CD4-positive, alpha-beta T cell treated with Interleukin-2 at 100 ng/mL for 4 hours (primary cell): Measurements from ENCODE around the gene ATXN7L3.

Experiments
- DNase-seq: peaks from one replicate; pipeline ENCODE4 v3.0.0-alpha.2; 2020; ENCODE audit warnings: low spot score

The ATXN7L3 gene

GRCh38 chr17:44218344-44219107 lies 18.8 kb upstream of the ATXN7L3 start:
- peak; percentile 89 for DNase-seq

GRCh38 chr17:44217738-44218343 lies 18.2 kb upstream of the ATXN7L3 start:
- no peak for DNase-seq

- no peak for DNase-seq
Observed at GRCh38 chr17:44216694-44217093, 17.0 kb upstream of the ATXN7L3 start.

- peak; percentile 38 for DNase-seq
Observed at GRCh38 chr17:44216173-44216572, 16.5 kb upstream of the ATXN7L3 start.

GRCh38 chr17:44214896-44215295 lies 15.2 kb upstream of the ATXN7L3 start:
- DNase-seq, result no peak

GRCh38 chr17:44214230-44214494 lies 14.5 kb upstream of the ATXN7L3 start:
- DNase-seq, result no peak

- no peak for DNase-seq
Observed at GRCh38 chr17:44213403-44214229, 13.9 kb upstream of the ATXN7L3 start.

- DNase-seq, result no peak
Observed at GRCh38 chr17:44212507-44213402, 13.1 kb upstream of the ATXN7L3 start.

GRCh38 chr17:44211281-44212265 lies 11.9 kb upstream of the ATXN7L3 start:
- no peak for DNase-seq

GRCh38 chr17:44210342-44211192 lies 10.9 kb upstream of the ATXN7L3 start:
- peak; percentile 92 for DNase-seq

- peak; percentile 42 for DNase-seq
Observed at GRCh38 chr17:44209786-44210341, 10.2 kb upstream of the ATXN7L3 start.

GRCh38 chr17:44207743-44208142 lies 8.1 kb upstream of the ATXN7L3 start:
- DNase-seq, result no peak

GRCh38 chr17:44207319-44207718 lies 7.6 kb upstream of the ATXN7L3 start:
- no peak for DNase-seq

GRCh38 chr17:44206825-44207155 lies 7.1 kb upstream of the ATXN7L3 start:
- no peak for DNase-seq

- DNase-seq, result no peak
Observed at GRCh38 chr17:44205962-44206824, 6.5 kb upstream of the ATXN7L3 start.

GRCh38 chr17:44204441-44204882 lies 4.8 kb upstream of the ATXN7L3 start:
- DNase-seq, result no peak

- DNase-seq, result peak; percentile 63
Observed at GRCh38 chr17:44203731-44204440, 4.2 kb upstream of the ATXN7L3 start.

- DNase-seq, result no peak
Observed at GRCh38 chr17:44202756-44203155, 3.1 kb upstream of the ATXN7L3 start.
